GM11168 (cell line): Measurements from ENCODE around the gene TNS2.

Experiments
- in situ Hi-C: fragments of 300-500 bp; cut with MboI; formaldehyde crosslinking; loops from one replicate; pipeline ENCODE4 v1.12.0; 2022; ENCODE audit warnings: low sequenced_read_pairs; ENCODE audit not compliant: unreplicated experiment

The TNS2 gene

GRCh38 chr12:53042607-53043454 lies 7.0 kb upstream of the TNS2 start:
- in situ Hi-C loops, result no loop called here

- in situ Hi-C loops, result no loop called here
Observed at GRCh38 chr12:53044052-53044581, 5.7 kb upstream of the TNS2 start.

GRCh38 chr12:53044896-53045695 lies 4.8 kb upstream of the TNS2 start:
- in situ Hi-C loops, result no loop called here

GRCh38 chr12:53045696-53046045 lies 4.2 kb upstream of the TNS2 start:
- in situ Hi-C loops, result no loop called here

GRCh38 chr12:53046655-53047220 lies 3.1 kb upstream of the TNS2 start:
- in situ Hi-C loops, result no loop called here

DNA sequence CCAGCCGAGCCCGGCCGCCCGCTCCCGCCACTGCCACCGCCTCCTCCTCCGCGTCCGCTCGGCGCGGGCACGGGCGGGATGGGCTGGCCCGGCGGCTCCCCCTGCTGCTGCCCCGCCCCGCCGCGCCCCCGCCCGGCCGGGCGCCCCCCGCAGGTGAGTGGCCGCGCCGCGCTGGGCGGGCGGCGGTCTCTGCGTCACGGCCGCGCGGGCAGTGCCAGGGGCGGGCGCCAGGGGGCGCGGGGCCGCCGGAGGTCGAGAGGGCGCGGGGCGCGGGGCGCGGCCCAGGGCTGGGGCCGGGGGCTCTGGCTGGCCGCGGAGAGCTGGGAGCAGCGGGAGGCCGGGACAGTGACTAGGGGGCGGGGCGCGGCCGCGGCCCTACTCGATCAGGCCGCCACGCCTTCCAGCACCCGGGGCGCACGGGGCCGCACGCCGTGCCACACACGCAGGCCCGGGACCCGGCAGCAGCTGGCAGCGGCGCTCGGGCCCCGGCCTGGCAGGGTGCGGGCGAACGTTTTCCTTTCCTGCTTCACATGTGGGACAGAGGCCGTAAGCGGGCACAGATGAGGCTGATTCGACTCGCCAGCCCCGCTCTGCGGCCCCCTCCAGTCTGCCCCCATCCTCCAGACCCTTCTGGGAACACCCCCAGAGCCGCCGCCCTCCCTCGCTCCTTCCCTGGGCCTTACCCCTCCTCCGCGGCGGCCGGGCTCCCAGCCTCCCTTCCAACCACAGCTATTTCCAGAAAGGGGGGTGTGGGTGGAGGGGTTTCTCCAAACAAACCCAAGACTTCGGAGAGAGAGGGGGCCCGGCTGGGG lies 2.4 kb upstream of the TNS2 start:
- in situ Hi-C loops, result no loop called here

DNA sequence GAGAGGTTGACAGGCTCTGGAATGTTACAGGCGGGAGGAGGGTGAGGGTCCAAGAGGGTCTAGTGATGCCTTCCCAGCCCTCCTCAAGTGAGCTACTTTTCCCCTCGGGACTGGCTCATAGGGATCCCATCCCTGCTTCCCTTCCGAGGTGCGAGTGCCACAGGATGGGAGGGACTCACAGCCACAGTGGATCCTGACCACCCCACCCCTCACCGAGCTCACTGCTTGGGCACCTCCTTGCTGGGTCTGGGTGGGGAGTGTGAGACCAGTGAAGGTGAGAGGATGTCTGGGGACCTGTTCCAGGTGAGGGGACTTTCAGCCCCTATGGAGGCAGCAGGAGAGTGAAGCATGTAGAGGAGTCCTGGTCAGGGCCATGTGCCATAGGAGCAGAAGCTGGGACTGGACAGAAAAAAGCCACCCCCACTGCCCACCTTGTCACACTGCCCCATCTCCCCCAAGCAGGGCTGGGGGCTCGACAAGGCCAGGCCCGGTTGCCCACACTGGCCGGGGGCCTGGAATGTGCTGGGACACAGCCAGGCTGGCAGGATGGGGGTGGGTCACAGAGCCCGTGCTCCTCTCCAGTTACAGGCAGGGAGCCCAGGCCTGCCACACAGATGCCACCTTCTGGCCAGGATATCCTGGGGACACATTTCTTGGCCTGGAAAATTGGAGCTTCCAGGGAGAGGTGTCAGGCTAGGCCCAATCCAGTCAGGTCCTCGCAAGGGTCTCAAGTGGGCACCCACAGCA lies 1.7 kb upstream of the TNS2 start:
- in situ Hi-C loops, result no loop called here

DNA sequence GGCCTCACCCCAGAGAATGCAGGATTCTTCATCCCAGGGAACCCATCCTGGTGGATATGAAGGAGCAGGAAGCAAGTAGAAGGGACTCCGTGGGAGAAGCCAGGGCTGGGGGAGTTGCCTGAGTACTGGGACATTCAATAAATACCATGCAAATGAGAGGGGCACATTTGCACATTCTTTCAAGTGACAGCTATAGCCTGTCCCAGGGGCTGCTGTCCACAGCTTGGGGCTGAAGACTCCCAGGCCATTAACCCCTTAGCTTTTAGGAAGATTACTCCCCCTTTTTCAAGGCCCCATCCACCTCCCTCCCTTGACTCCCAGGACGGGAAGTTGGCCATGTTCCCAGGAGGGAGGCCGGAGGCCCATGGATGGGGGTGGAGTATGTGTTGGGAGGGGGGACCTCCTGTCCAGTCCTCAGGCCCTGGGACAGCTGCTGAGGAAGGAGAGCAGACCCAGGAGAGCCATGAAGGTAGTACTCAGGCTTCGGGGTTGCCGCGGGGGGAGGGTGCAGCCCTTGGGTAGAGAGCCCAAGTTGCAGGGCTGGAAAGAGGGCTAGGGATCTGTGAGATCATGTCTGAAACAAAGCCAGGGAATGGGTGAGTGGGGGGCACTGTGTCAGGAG lies 974 bp upstream of the TNS2 start:
- in situ Hi-C loops, result no loop called here

GRCh38 chr12:53050426-53051057 lies 677 bp downstream of the TNS2 start:
- in situ Hi-C loops, result no loop called here

GRCh38 chr12:53051058-53051880 lies 1.4 kb downstream of the TNS2 start:
- in situ Hi-C loops, result no loop called here

GRCh38 chr12:53051881-53052412 lies 2.1 kb downstream of the TNS2 start:
- in situ Hi-C loops, result no loop called here

GRCh38 chr12:53052419-53053217 lies 2.8 kb downstream of the TNS2 start:
- in situ Hi-C loops, result no loop called here

DNA sequence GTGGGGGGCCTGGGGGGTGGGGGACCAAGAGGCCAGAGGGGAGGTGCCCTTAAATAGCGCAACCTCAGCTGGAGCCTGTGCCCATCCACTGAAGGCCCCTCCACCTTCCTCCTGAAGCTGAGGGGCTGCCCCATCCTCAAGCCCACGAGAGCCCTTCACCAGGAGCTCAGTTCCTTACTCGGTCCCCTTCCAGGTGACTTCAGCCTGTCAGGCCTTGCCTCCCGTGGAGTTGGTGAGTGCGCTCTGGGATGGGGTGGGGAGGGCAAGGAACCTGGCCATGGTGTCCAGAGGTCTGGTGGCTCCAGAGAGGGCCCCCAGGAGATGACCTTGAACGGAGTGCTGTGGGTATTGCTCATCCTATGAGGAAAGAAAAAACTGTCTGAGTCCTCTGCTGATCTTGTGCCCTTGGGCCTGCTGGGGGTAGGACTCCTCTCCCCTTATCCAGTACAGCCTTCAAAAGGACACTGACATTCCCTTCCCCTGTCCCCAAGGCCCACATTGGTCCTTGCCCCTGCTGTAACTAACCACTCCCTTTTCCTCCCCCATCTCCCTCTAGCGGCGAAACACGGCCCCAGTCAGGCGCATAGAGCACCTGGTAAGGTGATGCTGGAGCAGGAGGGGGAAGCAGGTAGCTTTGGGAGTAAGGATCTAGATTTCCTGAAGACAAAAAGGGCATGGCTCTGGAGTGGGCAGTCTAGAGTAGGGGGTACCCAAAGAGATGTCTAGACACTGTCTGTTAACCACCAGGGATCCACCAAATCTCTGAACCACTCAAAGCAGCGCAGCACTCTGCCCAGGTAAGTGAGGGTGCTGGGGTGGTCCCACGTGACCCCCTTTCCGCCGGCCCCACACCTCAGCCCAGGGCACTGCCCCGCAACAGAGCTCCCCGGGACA lies 3.6 kb downstream of the TNS2 start:
- in situ Hi-C loops, result no loop called here

GRCh38 chr12:53054112-53054878 lies 4.4 kb downstream of the TNS2 start:
- in situ Hi-C loops, result no loop called here
